HL-60 (cell line): ENCODE data around the gene PTPRR.

Experiments used
- DNase-seq, 2 experiments: peaks; one replicate each; pipeline ENCODE4 v3.0.0-alpha.2; 2010 to 2020; ENCODE audit warnings: low read depth in 1 of 2, low spot score in 1 of 2
- H3K27ac ChIP-seq: fragments of 250-450 bp; sonication (Bioruptor Pico); replicated peaks from 2 replicates; pipeline ENCODE4 v1.5.1; 2020; ENCODE audit warnings: mild to moderate bottlenecking, moderate library complexity
- H3K27me3 ChIP-seq: fragments of 250-450 bp; sonication (Bioruptor Pico); 2 replicates; pipeline ENCODE4 v1.5.1; 2021; ENCODE audit warnings: mild to moderate bottlenecking, moderate library complexity; ENCODE audit not compliant: insufficient read depth, poor library complexity, severe bottlenecking
- H3K4me3 ChIP-seq: replicated peaks from 2 replicates; pipeline ENCODE4 v1.5.1; 2011; ENCODE audit warnings: mild to moderate bottlenecking, control low read depth, low read length; ENCODE audit not compliant: insufficient read depth
- GABPA ChIP-seq: IDR thresholded peaks from 2 replicates; pipeline ENCODE4 v1.6.1; 2012; ENCODE audit warnings: low read depth
- POLR2AphosphoS5 ChIP-seq: IDR thresholded peaks from 2 replicates; pipeline ENCODE4 v1.6.1; 2012; ENCODE audit warnings: low read depth
- SPI1 ChIP-seq: IDR thresholded peaks from 2 replicates; pipeline ENCODE4 v1.6.1; 2012; ENCODE audit warnings: low read depth, mild to moderate bottlenecking, borderline replicate concordance
- TF ChIP-seq, protein P1 (sequence below): IDR thresholded peaks from one replicate; pipeline ENCODE4 v1.5.1; 2011; ENCODE audit warnings: low read length, control low read depth, inconsistent platforms; ENCODE audit not compliant: insufficient read depth
- TF ChIP-seq, protein P2 (sequence below): IDR thresholded peaks from 2 replicates; pipeline ENCODE4 v1.6.1; 2012; ENCODE audit warnings: low read depth; ENCODE audit not compliant: insufficient replicate concordance

PTPRR gene

GRCh38 chr12:70659077-70659606, 261.4 kb downstream of the PTPRR start:
- Histone ChIP-seq H3K27ac (no peak overlapping the region), H3K27me3 (no peaks in the 10 kb centered on the region), H3K4me3 (no peak overlapping the region)
- DNase-seq: no peak
- TF ChIP-seq, protein P1, sequence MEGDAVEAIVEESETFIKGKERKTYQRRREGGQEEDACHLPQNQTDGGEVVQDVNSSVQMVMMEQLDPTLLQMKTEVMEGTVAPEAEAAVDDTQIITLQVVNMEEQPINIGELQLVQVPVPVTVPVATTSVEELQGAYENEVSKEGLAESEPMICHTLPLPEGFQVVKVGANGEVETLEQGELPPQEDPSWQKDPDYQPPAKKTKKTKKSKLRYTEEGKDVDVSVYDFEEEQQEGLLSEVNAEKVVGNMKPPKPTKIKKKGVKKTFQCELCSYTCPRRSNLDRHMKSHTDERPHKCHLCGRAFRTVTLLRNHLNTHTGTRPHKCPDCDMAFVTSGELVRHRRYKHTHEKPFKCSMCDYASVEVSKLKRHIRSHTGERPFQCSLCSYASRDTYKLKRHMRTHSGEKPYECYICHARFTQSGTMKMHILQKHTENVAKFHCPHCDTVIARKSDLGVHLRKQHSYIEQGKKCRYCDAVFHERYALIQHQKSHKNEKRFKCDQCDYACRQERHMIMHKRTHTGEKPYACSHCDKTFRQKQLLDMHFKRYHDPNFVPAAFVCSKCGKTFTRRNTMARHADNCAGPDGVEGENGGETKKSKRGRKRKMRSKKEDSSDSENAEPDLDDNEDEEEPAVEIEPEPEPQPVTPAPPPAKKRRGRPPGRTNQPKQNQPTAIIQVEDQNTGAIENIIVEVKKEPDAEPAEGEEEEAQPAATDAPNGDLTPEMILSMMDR: no peak
- TF ChIP-seq SPI1 (no peak), GABPA (no peak), POLR2AphosphoS5 (no peak)
- TF ChIP-seq, protein P2, sequence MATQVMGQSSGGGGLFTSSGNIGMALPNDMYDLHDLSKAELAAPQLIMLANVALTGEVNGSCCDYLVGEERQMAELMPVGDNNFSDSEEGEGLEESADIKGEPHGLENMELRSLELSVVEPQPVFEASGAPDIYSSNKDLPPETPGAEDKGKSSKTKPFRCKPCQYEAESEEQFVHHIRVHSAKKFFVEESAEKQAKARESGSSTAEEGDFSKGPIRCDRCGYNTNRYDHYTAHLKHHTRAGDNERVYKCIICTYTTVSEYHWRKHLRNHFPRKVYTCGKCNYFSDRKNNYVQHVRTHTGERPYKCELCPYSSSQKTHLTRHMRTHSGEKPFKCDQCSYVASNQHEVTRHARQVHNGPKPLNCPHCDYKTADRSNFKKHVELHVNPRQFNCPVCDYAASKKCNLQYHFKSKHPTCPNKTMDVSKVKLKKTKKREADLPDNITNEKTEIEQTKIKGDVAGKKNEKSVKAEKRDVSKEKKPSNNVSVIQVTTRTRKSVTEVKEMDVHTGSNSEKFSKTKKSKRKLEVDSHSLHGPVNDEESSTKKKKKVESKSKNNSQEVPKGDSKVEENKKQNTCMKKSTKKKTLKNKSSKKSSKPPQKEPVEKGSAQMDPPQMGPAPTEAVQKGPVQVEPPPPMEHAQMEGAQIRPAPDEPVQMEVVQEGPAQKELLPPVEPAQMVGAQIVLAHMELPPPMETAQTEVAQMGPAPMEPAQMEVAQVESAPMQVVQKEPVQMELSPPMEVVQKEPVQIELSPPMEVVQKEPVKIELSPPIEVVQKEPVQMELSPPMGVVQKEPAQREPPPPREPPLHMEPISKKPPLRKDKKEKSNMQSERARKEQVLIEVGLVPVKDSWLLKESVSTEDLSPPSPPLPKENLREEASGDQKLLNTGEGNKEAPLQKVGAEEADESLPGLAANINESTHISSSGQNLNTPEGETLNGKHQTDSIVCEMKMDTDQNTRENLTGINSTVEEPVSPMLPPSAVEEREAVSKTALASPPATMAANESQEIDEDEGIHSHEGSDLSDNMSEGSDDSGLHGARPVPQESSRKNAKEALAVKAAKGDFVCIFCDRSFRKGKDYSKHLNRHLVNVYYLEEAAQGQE: no peak

GRCh38 chr12:70657616-70658286, 262.8 kb downstream of the PTPRR start:
- no peak for DNase-seq
- Histone ChIP-seq H3K27ac (no peak overlapping the region), H3K4me3 (no peak overlapping the region), H3K27me3 (no peaks in the 10 kb centered on the region)
- TF ChIP-seq SPI1 (no peak), POLR2AphosphoS5 (no peak), GABPA (no peak)
- TF ChIP-seq, protein P2: no peak
- TF ChIP-seq, protein P1: no peak

GRCh38 chr12:70652451-70652850, 268.1 kb downstream of the PTPRR start:
- TF ChIP-seq, protein P2: no peak
- TF ChIP-seq, protein P1: no peak
- no peak for TF ChIP-seq POLR2AphosphoS5
- no peak for TF ChIP-seq GABPA
- no peak for TF ChIP-seq SPI1
- no peak overlapping the region for H3K27ac ChIP-seq
- no peak for DNase-seq
- no peaks in the 10 kb centered on the region for H3K27me3 ChIP-seq
- no peak overlapping the region for H3K4me3 ChIP-seq
